ENCODE data around the gene MAPKAPK3. TPM values are rescaled to one million over a fixed set of nuclear protein-coding genes. Genes with fewer than 3 reads are reported as not detected.
"Not testable (repeated sequence)": the region's sequence is repeated elsewhere in the genome, so short reads cannot be mapped to it uniquely, and the experiment has no call there.

MAPKAPK3 gene
- total RNA-seq, 1 donor from 2014 or later: 359 TPM

DNA sequence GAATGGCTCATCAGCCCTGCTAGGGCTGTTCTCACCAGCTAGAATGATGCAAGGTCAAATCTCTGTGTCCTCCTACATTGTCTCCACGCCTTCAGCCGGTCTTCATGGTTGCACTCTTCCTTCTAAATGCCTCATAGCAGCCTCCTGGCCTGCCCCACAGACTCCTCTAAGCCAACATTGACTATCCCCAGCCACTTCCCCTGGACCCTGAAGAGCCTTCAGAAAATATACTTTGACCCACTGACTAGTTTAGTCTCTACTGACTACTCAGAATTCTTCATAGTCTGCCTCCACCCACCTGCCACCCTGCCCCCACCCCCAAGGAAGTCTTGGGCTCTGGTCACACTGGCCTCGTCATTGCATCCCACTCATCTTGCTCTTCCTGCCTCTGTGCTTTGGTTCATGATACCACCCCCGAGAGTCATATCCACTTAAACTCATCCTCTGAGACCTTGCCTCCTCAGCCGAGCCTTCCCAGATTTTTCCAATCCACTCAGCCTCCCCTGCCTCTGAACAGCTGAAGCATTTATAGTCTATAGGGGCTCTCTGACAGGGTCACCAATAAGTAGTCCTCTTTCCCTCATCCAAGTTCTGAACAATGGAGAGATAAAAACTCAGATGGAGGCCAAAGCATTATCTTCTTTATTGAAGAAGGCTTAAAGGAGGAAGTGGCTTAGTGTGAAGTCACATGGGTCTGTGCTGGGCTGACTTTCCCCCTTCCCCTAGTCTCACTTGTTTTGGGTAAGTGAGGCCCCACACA, 48.3 kb downstream of the MAPKAPK3 start:
- DNase-seq: no peak

DNA sequence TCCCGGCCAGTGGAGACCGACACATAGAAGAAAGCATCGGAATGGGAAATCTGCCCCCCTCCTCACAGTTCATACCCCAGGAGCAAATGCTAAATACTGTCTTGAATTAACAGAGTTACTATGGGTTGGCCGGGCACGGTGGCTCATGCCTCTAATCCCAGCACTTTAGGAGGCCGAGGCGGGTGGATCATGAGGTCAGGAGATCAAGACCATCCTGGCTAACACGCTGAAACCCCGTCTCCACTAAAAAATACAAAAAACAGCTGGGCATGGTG, 48.8 kb downstream of the MAPKAPK3 start:
- H3K9me3 ChIP-seq (replicated peaks); H3K4me3 ChIP-seq; DNase-seq; H3K27me3 ChIP-seq (ENCODE audit: low read depth); H3K36me3 ChIP-seq; intact Hi-C loops (cut with micrococcal nuclease); H3K27ac ChIP-seq (replicated peaks); H3K4me1 ChIP-seq: not testable (repeated sequence)

More for the DNA sequence above, 48.3 kb downstream of the MAPKAPK3 start:
- no peak overlapping the region for H3K4me3 ChIP-seq
- intact Hi-C loops (cut with micrococcal nuclease): no loop called here
- no peaks in the 10 kb centered on the region for H3K9me3 ChIP-seq (replicated peaks)
- no peaks in the 10 kb centered on the region for H3K36me3 ChIP-seq
- no peak overlapping the region for H3K27ac ChIP-seq (replicated peaks)
- H3K27me3 ChIP-seq (ENCODE audit: low read depth): no peaks in the 10 kb centered on the region
- H3K4me1 ChIP-seq: no peaks in the 10 kb centered on the region
- TF ChIP-seq, protein P1, sequence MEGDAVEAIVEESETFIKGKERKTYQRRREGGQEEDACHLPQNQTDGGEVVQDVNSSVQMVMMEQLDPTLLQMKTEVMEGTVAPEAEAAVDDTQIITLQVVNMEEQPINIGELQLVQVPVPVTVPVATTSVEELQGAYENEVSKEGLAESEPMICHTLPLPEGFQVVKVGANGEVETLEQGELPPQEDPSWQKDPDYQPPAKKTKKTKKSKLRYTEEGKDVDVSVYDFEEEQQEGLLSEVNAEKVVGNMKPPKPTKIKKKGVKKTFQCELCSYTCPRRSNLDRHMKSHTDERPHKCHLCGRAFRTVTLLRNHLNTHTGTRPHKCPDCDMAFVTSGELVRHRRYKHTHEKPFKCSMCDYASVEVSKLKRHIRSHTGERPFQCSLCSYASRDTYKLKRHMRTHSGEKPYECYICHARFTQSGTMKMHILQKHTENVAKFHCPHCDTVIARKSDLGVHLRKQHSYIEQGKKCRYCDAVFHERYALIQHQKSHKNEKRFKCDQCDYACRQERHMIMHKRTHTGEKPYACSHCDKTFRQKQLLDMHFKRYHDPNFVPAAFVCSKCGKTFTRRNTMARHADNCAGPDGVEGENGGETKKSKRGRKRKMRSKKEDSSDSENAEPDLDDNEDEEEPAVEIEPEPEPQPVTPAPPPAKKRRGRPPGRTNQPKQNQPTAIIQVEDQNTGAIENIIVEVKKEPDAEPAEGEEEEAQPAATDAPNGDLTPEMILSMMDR (IDR thresholded peaks at IDR 0.05; ENCODE audit: borderline replicate concordance): no peak

DNA sequence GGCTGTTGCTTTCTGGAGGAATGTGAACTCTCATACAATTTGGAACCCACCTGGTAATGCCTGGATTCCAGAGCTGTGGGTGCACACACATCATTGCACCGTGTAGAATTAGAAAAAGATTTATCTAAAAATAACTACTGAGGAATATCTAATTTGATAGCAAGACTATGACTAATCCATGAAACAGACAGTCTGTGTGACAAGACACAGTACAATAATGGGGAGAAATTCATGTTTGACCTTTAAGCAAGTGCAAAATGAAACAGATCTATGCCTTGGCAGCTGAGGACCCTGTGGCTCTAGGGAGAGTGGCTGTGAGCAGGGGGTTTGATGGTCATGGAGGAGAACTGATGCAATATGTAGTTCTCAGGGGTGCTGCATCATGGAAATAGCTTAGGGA, 49.9 kb downstream of the MAPKAPK3 start:
- Histone ChIP-seq H3K4me1 (peaks cover 8% of the 10 kb centered on the region), H3K36me3 (no peaks in the 10 kb centered on the region), H3K9me3 (replicated peaks) (no peaks in the 10 kb centered on the region), H3K27me3 (ENCODE audit: low read depth) (no peaks in the 10 kb centered on the region), H3K27ac (replicated peaks) (no peak overlapping the region), H3K4me3 (no peak overlapping the region)
- TF ChIP-seq, protein P1 (IDR thresholded peaks at IDR 0.05; ENCODE audit: borderline replicate concordance): no peak
- intact Hi-C loops (cut with micrococcal nuclease): no loop called here
- DNase-seq: no peak

DNA sequence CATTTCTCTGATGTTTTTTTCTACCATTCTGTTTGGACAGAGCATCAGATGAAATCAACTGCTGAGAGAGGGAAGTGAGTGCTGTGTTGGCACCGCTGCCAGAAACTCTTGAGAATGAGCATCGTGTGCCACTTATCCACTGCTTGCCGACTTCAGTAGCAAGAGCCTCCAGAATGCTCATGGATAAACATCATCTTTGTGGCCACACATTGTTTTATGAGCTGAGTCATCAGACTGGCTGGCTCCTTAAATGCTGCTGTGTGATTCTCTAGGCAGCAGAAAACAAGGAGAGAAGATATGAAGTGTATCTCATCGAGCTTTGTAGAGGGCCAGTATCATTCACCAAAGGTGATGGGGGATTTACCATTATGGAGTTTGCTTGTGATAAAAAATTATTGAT, 54.4 kb downstream of the MAPKAPK3 start:
- Histone ChIP-seq H3K4me1 (peaks cover 19% of the 10 kb centered on the region), H3K4me3 (no peak overlapping the region), H3K9me3 (replicated peaks) (no peaks in the 10 kb centered on the region), H3K27me3 (ENCODE audit: low read depth) (peaks cover 22% of the 10 kb centered on the region), H3K36me3 (no peaks in the 10 kb centered on the region), H3K27ac (replicated peaks) (no peak overlapping the region)
- TF ChIP-seq, protein P1 (IDR thresholded peaks at IDR 0.05; ENCODE audit: borderline replicate concordance): no peak
- intact Hi-C loops (cut with micrococcal nuclease): no loop called here
- DNase-seq: no peak

DNA sequence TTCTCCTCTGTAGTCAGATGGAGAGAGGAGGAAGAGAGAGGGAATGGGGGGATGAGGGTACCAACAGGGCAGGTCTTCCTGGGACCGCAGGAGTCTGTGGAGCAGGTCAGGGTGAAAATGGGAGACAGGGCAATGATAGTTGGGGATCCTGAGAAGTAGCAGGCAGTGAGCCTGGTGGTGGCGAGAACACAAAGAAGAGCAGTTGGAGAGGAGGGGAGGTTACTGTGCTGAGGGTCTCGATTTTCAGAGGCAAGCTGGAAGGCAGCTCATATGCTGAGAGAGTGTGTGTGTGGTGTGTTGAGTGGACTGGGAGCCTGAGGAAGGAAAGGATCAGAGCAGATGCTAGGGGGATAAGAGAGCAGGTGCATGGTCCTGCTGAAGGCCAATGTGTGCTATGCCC, 55.7 kb downstream of the MAPKAPK3 start:
- no peaks in the 10 kb centered on the region for H3K9me3 ChIP-seq (replicated peaks)
- intact Hi-C loops (cut with micrococcal nuclease): no loop called here

DNA sequence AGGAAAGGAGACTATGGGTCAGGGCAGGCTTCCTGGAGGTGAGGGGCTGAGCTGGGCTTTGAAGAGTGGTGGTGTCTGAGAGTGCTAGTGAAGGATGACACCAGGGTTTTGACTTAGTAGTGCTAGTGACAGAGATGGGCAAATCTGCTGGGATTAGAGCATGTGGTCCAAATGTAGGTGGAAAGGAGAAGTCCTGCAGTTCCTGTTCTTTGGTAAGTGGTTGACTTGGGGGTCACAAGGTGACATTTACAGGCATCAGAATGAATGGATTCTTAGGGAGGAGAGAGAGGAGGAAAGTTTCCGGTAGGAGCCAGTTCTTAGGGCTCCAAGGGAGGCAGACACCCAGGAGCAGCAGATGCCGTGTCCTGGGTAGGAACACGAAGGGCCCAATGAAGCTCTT, 57.0 kb downstream of the MAPKAPK3 start:
- Histone ChIP-seq H3K36me3 (no peaks in the 10 kb centered on the region), H3K9me3 (replicated peaks) (no peaks in the 10 kb centered on the region), H3K27ac (replicated peaks) (no peak overlapping the region), H3K27me3 (ENCODE audit: low read depth) (peaks cover 48% of the 10 kb centered on the region), H3K4me1 (peaks cover 19% of the 10 kb centered on the region), H3K4me3 (peak overlapping the region; percentile 69)
- intact Hi-C loops (cut with micrococcal nuclease): no loop called here
- TF ChIP-seq, protein P1 (IDR thresholded peaks at IDR 0.05; ENCODE audit: borderline replicate concordance): no peak
- DNase-seq: no peak

More for the DNA sequence above, 55.7 kb downstream of the MAPKAPK3 start:
- Histone ChIP-seq H3K27ac (replicated peaks) (no peak overlapping the region), H3K4me3 (no peak overlapping the region), H3K36me3 (no peaks in the 10 kb centered on the region), H3K4me1 (peaks cover 19% of the 10 kb centered on the region), H3K27me3 (ENCODE audit: low read depth) (peaks cover 36% of the 10 kb centered on the region)
- TF ChIP-seq, protein P1 (IDR thresholded peaks at IDR 0.05; ENCODE audit: borderline replicate concordance): no peak
- no peak for DNase-seq

All from left ventricle myocardium inferior (tissue), 1 donor.